HG03064 (cell line): ENCODE data around the gene JAKMIP1.

Source experiments
- ATAC-seq: cut with Tn5 transposase; IDR thresholded peaks from one replicate; pipeline ENCODE4 v1.9.1; 2021; ENCODE audit warnings: low read depth; ENCODE audit not compliant: unreplicated experiment

Gene JAKMIP1

GRCh38 chr4:6071959-6072720 is 128.2 kb downstream of the JAKMIP1 start:
- ATAC-seq: no peak

GRCh38 chr4:6071191-6071958 is 129.0 kb downstream of the JAKMIP1 start:
- ATAC-seq: no peak

GRCh38 chr4:6069845-6070709 is 130.3 kb downstream of the JAKMIP1 start:
- no peak for ATAC-seq

GRCh38 chr4:6068986-6069385 is 131.4 kb downstream of the JAKMIP1 start:
- no peak for ATAC-seq

GRCh38 chr4:6065934-6066590 is 134.3 kb downstream of the JAKMIP1 start:
- ATAC-seq: no peak

- no peak for ATAC-seq
Measured at GRCh38 chr4:6065166-6065565, 135.2 kb downstream of the JAKMIP1 start.

GRCh38 chr4:6064383-6064782 is 136.0 kb downstream of the JAKMIP1 start:
- ATAC-seq: no peak

GRCh38 chr4:6063684-6064083 is 136.7 kb downstream of the JAKMIP1 start:
- ATAC-seq: no peak

GRCh38 chr4:6062133-6062532 is 138.2 kb downstream of the JAKMIP1 start:
- no peak for ATAC-seq

- ATAC-seq: no peak
Measured at GRCh38 chr4:6059375-6059805, 141.0 kb downstream of the JAKMIP1 start.

- ATAC-seq: no peak
Measured at GRCh38 chr4:6058531-6059374, 141.6 kb downstream of the JAKMIP1 start.

- no peak for ATAC-seq
Measured at GRCh38 chr4:6056976-6057766, 143.2 kb downstream of the JAKMIP1 start.

- no peak for ATAC-seq
Measured at GRCh38 chr4:6055436-6055835, 144.9 kb downstream of the JAKMIP1 start.

GRCh38 chr4:6055030-6055429 is 145.3 kb downstream of the JAKMIP1 start:
- ATAC-seq: no peak

- no peak for ATAC-seq
Measured at GRCh38 chr4:6054162-6054922, 146.0 kb downstream of the JAKMIP1 start.

- ATAC-seq: no peak
Measured at GRCh38 chr4:6052679-6053078, 147.7 kb downstream of the JAKMIP1 start.

- no peak for ATAC-seq
Measured at GRCh38 chr4:6050551-6050950, 149.8 kb downstream of the JAKMIP1 start.

GRCh38 chr4:6049985-6050384 is 150.4 kb downstream of the JAKMIP1 start:
- ATAC-seq: no peak
